RWPE2 (cell line): Measurements from ENCODE around the gene ST7L.
A peak's percentile ranks its signal among the peaks of the same experiment; 100 is the strongest.
"Not testable (repeated sequence)": the region's sequence is repeated elsewhere in the genome, so short reads cannot be mapped to it uniquely, and the experiment has no call there.

ENCODE experiments used
- ATAC-seq: fragments of 200-7000 bp; cut with Tn5 transposase; 3 replicates; pipeline ENCODE4 v1.9.1; 2021; ENCODE audit warnings: low read depth
- DNase-seq: peaks from one replicate; pipeline ENCODE4 v3.0.0-alpha.2; 2020; ENCODE audit warnings: low spot score
- H3K27ac ChIP-seq: fragments of 450-650 bp; 2 replicates; pipeline ENCODE4 v1.5.1; 2017; ENCODE audit warnings: mild to moderate bottlenecking; ENCODE audit not compliant: poor library complexity, severe bottlenecking
- H3K27me3 ChIP-seq: fragments of 250-450 bp; sonication (Bioruptor Pico); 2 replicates; pipeline ENCODE4 v1.5.1; 2021; ENCODE audit warnings: mild to moderate bottlenecking, moderate library complexity; ENCODE audit not compliant: insufficient read depth, poor library complexity, severe bottlenecking
- H3K36me3 ChIP-seq: fragments of 250-450 bp; sonication (Bioruptor Pico); 2 replicates; pipeline ENCODE4 v1.5.1; 2020; ENCODE audit warnings: low read depth, mild to moderate bottlenecking, moderate library complexity
- H3K4me1 ChIP-seq: fragments of 250-450 bp; sonication (Bioruptor Pico); 2 replicates; pipeline ENCODE4 v1.5.1; 2021; ENCODE audit warnings: mild to moderate bottlenecking, moderate library complexity; ENCODE audit not compliant: insufficient read depth, poor library complexity, severe bottlenecking
- H3K4me3 ChIP-seq: fragments of 250-450 bp; sonication (Bioruptor Pico); 2 replicates; pipeline ENCODE4 v1.5.1; 2021; ENCODE audit warnings: mild to moderate bottlenecking, moderate library complexity; ENCODE audit not compliant: severe bottlenecking
- H3K9me3 ChIP-seq: fragments of 250-450 bp; sonication (Bioruptor Pico); 2 replicates; pipeline ENCODE4 v1.5.1; 2021; ENCODE audit warnings: mild to moderate bottlenecking, moderate library complexity; ENCODE audit not compliant: severe bottlenecking
- TF ChIP-seq, protein P1 (sequence below): fragments of 450-650 bp; IDR thresholded peaks from one replicate; pipeline ENCODE4 v1.5.1; 2017; ENCODE audit warnings: mild to moderate bottlenecking, moderate library complexity; ENCODE audit not compliant: poor library complexity, severe bottlenecking

ST7L gene

DNA sequence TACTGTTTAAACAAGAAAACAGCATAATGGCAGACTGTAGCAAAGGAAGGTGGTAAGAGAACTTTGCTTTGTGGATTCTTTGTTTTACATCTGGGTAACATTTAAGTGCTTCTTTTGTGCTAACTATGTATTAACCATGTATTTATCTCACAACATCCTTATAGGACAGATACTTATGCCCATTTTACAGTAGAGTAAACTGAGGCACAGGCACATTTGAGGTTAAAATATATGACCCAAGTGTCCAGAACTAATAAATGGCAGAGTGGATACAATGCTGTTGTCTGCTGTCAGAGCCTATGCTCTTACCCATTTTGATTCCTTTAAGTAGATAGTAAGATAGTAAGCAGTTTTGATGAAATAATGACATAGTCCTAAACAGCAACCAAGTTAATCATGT lies 7.9 kb upstream of the ST7L start:
- TF ChIP-seq, protein P1, sequence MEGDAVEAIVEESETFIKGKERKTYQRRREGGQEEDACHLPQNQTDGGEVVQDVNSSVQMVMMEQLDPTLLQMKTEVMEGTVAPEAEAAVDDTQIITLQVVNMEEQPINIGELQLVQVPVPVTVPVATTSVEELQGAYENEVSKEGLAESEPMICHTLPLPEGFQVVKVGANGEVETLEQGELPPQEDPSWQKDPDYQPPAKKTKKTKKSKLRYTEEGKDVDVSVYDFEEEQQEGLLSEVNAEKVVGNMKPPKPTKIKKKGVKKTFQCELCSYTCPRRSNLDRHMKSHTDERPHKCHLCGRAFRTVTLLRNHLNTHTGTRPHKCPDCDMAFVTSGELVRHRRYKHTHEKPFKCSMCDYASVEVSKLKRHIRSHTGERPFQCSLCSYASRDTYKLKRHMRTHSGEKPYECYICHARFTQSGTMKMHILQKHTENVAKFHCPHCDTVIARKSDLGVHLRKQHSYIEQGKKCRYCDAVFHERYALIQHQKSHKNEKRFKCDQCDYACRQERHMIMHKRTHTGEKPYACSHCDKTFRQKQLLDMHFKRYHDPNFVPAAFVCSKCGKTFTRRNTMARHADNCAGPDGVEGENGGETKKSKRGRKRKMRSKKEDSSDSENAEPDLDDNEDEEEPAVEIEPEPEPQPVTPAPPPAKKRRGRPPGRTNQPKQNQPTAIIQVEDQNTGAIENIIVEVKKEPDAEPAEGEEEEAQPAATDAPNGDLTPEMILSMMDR = no peak
- Histone ChIP-seq H3K9me3 (no peaks in the 10 kb centered on the region), H3K27me3 (no peaks in the 10 kb centered on the region), H3K4me3 (no peak overlapping the region), H3K36me3 (peaks cover 69% of the 10 kb centered on the region), H3K27ac (no peak overlapping the region), H3K4me1 (peaks cover 17% of the 10 kb centered on the region)
- DNase-seq = no peak
- no peak for ATAC-seq

DNA sequence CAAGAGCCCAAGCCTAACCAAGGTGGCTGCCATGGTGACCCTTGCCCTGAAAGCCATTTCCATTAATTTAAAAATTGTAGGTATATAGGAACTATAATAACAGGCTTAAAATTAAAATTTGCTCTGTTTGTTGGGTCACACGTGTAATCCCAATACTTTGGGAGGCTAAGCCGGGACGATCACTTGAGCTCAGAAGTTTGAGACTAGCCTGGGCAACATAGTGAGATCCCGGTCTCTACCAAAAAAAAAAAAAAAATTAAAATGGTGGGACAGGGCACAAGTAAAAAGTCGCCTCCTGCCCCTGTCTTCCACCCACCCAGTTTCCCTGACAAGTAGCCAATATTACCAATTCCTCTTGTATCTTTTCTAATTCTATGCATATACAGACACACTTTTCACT lies 7.3 kb upstream of the ST7L start:
- Histone ChIP-seq H3K36me3 (peaks cover 65% of the 10 kb centered on the region), H3K4me3 (no peak overlapping the region), H3K27ac (no peak overlapping the region), H3K4me1 (peaks cover 19% of the 10 kb centered on the region), H3K9me3 (no peaks in the 10 kb centered on the region), H3K27me3 (no peaks in the 10 kb centered on the region)
- DNase-seq (no peak), ATAC-seq (no peak)
- TF ChIP-seq, protein P1 = no peak

DNA sequence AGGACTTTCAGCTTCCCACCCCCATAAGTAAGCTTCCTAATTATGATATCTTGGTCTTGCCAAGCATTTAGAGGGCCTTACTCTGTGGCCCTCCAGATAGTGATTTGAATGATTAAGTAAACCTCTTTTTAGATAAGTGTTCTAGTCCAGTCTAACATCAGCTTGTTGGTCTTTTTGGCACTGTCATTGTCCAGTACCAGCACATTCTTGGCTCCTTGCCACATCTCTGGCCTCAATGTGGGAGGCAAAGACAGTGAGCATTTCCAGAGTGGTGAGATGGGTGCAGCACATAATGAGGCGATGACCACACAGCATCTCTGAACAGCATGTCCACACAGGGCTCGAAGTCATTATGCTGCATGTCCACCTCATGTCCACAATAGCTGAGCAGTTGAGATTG lies 6.8 kb upstream of the ST7L start:
- no peak overlapping the region for H3K27ac ChIP-seq
- no peak for DNase-seq
- H3K4me3 ChIP-seq = no peak overlapping the region
- no peaks in the 10 kb centered on the region for H3K27me3 ChIP-seq
- no peak for ATAC-seq
- no peaks in the 10 kb centered on the region for H3K9me3 ChIP-seq
- TF ChIP-seq, protein P1 = no peak
- H3K4me1 ChIP-seq = peaks cover 24% of the 10 kb centered on the region
- peaks cover 65% of the 10 kb centered on the region for H3K36me3 ChIP-seq

DNA sequence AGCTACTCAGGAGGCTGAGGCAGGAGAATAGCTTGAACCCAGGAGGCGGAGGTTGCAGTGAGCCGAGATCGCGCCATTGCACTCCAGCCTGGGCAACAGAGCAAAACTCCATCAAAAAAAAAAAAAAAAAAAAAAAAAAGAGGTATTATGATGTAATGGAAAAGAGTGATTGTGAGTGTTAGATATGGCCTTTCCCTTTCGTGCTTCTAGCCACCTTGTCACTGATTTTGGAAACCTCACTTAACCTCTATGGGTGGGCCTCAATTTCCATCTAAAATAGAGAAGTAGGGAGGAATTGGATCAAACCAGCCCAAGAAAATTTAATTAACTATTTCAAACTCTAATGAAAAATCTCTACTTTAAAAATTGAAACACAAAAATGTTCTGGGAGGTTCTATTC lies 5.6 kb upstream of the ST7L start:
- Histone ChIP-seq H3K4me1 (peaks cover 25% of the 10 kb centered on the region), H3K36me3 (peaks cover 58% of the 10 kb centered on the region)
- DNase-seq, H3K27me3 ChIP-seq, H3K4me3 ChIP-seq, H3K9me3 ChIP-seq, H3K27ac ChIP-seq, ATAC-seq: not testable (repeated sequence)

DNA sequence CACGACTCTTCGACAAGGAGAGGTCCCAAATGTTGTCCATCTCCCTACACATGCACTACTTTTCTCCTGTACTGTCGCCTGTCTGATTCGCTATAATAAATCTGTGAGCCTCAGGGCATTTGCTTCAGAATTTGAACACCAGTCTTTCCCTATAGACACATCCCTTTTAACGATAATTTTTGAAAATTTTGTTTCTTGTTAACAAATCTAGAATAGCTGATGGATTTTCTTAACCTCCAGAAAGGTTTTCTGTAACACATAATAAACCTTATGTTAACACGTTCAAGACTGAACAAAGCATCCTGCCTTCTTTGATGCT lies 1.4 kb upstream of the ST7L start:
- Histone ChIP-seq H3K4me3 (peak overlapping the region; percentile 93), H3K36me3 (peaks cover 46% of the 10 kb centered on the region), H3K9me3 (no peaks in the 10 kb centered on the region), H3K27me3 (no peaks in the 10 kb centered on the region), H3K4me1 (peaks cover 18% of the 10 kb centered on the region), H3K27ac (peak overlapping the region; percentile 90)
- DNase-seq (no peak), ATAC-seq (no peak)
- TF ChIP-seq, protein P1 = no peak
